ENCODE data around the gene SLC6A19. TPM values are rescaled to one million over a fixed set of nuclear protein-coding genes. Genes with fewer than 3 reads are reported as not detected.

The SLC6A19 gene
- polyA plus RNA-seq, 1 experiment, result not detected

GRCh38 chr5:1186351-1187233, 14.8 kb upstream of the SLC6A19 start:
- no peak for DNase-seq (ENCODE audit: low read depth)
- Histone ChIP-seq H3K4me3 (ENCODE audit: low read depth, low read length) (no peak overlapping the region), H3K36me3 (ENCODE audit: control insufficient read depth, insufficient read depth, low read length) (no peaks in the 10 kb centered on the region), H3K27me3 (ENCODE audit: control insufficient read depth, insufficient read depth, low read length) (peaks cover 6% of the 10 kb centered on the region)
- ChIA-PET POLR2A (no interaction called here), CTCF (interaction anchor here (3.7 kb wide), 1 partner anchor 12 kb away, joined by 25 read pairs; no protein-coding TSS in a partner anchor)
- TF ChIP-seq CTCF (IDR thresholded peaks at IDR 0.05; ENCODE audit: insufficient read depth, low read depth, low read length), result no peak

- no peak for TF ChIP-seq CTCF (IDR thresholded peaks at IDR 0.05; ENCODE audit: insufficient read depth, low read depth, low read length)
- ChIA-PET POLR2A (no interaction called here), CTCF (interaction anchor here (1.0 to 1.3 kb wide), 2 partner anchors 13 to 264 kb away, joined by 4 to 6 read pairs; no protein-coding TSS in a partner anchor)
- no peak overlapping the region for H3K4me3 ChIP-seq (ENCODE audit: low read depth, low read length)
- no peak for DNase-seq (ENCODE audit: low read depth)
- no peaks in the 10 kb centered on the region for H3K36me3 ChIP-seq (ENCODE audit: control insufficient read depth, insufficient read depth, low read length)
- peaks cover 6% of the 10 kb centered on the region for H3K27me3 ChIP-seq (ENCODE audit: control insufficient read depth, insufficient read depth, low read length)
Measured at GRCh38 chr5:1187234-1187949, 14.0 kb upstream of the SLC6A19 start.

- no peak for TF ChIP-seq CTCF (IDR thresholded peaks at IDR 0.05; ENCODE audit: insufficient read depth, low read depth, low read length)
- Histone ChIP-seq H3K27me3 (ENCODE audit: control insufficient read depth, insufficient read depth, low read length) (peaks cover 6% of the 10 kb centered on the region), H3K4me3 (ENCODE audit: low read depth, low read length) (no peak overlapping the region), H3K36me3 (ENCODE audit: control insufficient read depth, insufficient read depth, low read length) (no peaks in the 10 kb centered on the region)
- no peak for DNase-seq (ENCODE audit: low read depth)
- CTCF ChIA-PET, result interaction anchor here (1.0 to 1.3 kb wide), 2 partner anchors 14 to 264 kb away, joined by 4 to 6 read pairs; no protein-coding TSS in a partner anchor
- POLR2A ChIA-PET, result no interaction called here
Measured at GRCh38 chr5:1187950-1188334, 13.5 kb upstream of the SLC6A19 start.

- POLR2A ChIA-PET, result no interaction called here
- Histone ChIP-seq H3K27me3 (ENCODE audit: control insufficient read depth, insufficient read depth, low read length) (peaks cover 6% of the 10 kb centered on the region), H3K4me3 (ENCODE audit: low read depth, low read length) (no peak overlapping the region), H3K36me3 (ENCODE audit: control insufficient read depth, insufficient read depth, low read length) (no peaks in the 10 kb centered on the region)
- DNase-seq (ENCODE audit: low read depth), result no peak
- CTCF ChIA-PET, result interaction anchor here (1.0 to 1.3 kb wide), 2 partner anchors 14 to 265 kb away, joined by 4 to 6 read pairs; no protein-coding TSS in a partner anchor
- no peak for TF ChIP-seq CTCF (IDR thresholded peaks at IDR 0.05; ENCODE audit: insufficient read depth, low read depth, low read length)
Measured at GRCh38 chr5:1188464-1188863, 12.9 kb upstream of the SLC6A19 start.

GRCh38 chr5:1189269-1189668, 12.1 kb upstream of the SLC6A19 start:
- DNase-seq (ENCODE audit: low read depth), result no peak
- Histone ChIP-seq H3K27me3 (ENCODE audit: control insufficient read depth, insufficient read depth, low read length) (peaks cover 6% of the 10 kb centered on the region), H3K4me3 (ENCODE audit: low read depth, low read length) (no peak overlapping the region), H3K36me3 (ENCODE audit: control insufficient read depth, insufficient read depth, low read length) (no peaks in the 10 kb centered on the region)
- ChIA-PET POLR2A (no interaction called here), CTCF (interaction anchor here (1.3 kb wide), 1 partner anchor 15 kb away, joined by 3 read pairs; no protein-coding TSS in a partner anchor)
- no peak for TF ChIP-seq CTCF (IDR thresholded peaks at IDR 0.05; ENCODE audit: insufficient read depth, low read depth, low read length)

Data from BJ (cell line).